ENCODE results near the gene AKAP10.
"Not testable (repeated sequence)": the region's sequence is repeated elsewhere in the genome, so short reads cannot be mapped to it uniquely, and the experiment has no call there.

Gene AKAP10

DNA sequence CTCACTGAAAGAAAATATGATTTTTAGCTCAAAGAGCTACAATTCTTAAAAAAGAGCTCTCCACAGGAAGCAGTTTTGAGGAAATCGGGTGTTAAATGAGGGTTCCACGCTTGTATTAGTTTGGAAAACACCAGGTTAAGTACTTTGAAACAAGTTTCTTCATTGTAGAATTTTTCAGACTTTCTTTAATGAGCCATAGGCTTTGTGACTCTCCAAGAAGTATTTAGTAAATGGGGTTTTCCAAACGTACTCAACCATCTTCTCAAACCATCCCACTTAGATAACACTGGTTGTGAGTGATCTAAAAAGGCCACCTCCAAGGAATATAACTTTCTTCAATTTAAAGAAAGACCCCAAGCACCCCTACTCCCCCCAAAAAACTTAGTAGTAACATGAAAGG, 112.6 kb downstream of the AKAP10 start:
- TF ChIP-seq, protein P1, sequence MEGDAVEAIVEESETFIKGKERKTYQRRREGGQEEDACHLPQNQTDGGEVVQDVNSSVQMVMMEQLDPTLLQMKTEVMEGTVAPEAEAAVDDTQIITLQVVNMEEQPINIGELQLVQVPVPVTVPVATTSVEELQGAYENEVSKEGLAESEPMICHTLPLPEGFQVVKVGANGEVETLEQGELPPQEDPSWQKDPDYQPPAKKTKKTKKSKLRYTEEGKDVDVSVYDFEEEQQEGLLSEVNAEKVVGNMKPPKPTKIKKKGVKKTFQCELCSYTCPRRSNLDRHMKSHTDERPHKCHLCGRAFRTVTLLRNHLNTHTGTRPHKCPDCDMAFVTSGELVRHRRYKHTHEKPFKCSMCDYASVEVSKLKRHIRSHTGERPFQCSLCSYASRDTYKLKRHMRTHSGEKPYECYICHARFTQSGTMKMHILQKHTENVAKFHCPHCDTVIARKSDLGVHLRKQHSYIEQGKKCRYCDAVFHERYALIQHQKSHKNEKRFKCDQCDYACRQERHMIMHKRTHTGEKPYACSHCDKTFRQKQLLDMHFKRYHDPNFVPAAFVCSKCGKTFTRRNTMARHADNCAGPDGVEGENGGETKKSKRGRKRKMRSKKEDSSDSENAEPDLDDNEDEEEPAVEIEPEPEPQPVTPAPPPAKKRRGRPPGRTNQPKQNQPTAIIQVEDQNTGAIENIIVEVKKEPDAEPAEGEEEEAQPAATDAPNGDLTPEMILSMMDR (conservative IDR thresholded peaks at IDR 0.05; ENCODE audit: low read depth, low read length) = no peak
- H3K4me3 ChIP-seq (ENCODE audit: low read length) = no peak overlapping the region
- DNase-seq (ENCODE audit: low read depth) = no peak

DNA sequence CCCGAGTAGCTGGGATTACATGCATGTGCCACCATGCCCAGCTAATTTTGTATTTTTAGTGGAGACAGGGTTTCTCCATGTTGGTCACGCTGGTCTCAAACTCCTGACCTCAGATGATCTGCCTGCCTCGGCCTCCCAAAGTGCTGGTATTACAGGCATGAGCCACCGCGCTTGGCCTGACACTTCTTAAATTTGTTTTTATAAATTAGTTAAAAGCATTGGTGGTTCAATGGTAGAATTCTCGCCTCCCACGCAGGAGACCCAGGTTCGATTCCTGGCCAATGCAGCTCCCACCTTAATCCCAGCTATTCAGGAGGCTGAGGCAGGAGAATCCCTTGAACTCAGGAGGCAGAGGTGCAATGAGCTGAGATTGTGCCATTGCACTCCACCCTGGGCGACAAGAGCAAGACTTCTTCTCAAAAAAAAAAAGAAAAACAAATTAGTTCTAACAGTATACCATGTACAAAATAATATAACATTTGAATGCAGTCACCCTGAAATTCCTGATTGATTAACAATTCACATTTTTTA, 116.9 kb downstream of the AKAP10 start:
- H3K4me3 ChIP-seq (ENCODE audit: low read length); DNase-seq (ENCODE audit: low read depth): not testable (repeated sequence)

DNA sequence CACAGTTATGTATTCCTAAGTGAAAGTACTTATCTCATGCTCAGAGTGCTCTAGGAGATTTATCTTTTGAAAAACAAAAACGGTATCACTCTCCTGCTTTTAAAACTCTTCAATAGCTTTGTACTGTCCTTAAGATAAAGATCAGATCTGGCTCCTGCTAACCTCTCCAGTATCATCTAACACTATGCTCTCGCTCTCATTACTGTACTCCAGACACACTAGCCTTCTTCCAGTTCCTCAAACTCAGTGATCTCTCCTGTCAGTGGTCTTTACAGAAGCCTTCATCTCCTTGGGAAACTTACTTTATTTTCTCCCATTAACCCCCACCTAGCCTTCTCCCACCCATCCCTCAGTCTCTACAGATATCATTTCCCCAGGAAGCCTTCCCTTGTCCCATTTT, 120.0 kb downstream of the AKAP10 start:
- TF ChIP-seq, protein P1 (conservative IDR thresholded peaks at IDR 0.05; ENCODE audit: low read depth, low read length) = no peak
- DNase-seq (ENCODE audit: low read depth) = no peak
- no peak overlapping the region for H3K4me3 ChIP-seq (ENCODE audit: low read length)

All from retinal pigment epithelial cell (primary cell).